SK-N-SH (cell line): ENCODE data around the gene DCTN4.

ENCODE experiments used
- CTCF ChIP-seq: fragments of 200-600 bp; sonication (generic); IDR thresholded peaks from 2 replicates; pipeline ENCODE4 v1.6.1; 2017; ENCODE audit warnings: antibody characterized with exemption, mild to moderate bottlenecking, moderate library complexity
- FOXM1 ChIP-seq: IDR thresholded peaks from 2 replicates; pipeline ENCODE4 v1.4.0; 2012; ENCODE audit warnings: low read depth, mild to moderate bottlenecking
- MXI1 ChIP-seq: IDR thresholded peaks from 2 replicates; pipeline ENCODE4 v1.6.1; 2012; ENCODE audit warnings: mild to moderate bottlenecking, low read depth, low read length, improper control_type of control experiment
- TAF1 ChIP-seq: IDR thresholded peaks from 2 replicates; pipeline ENCODE4 v1.6.1; 2012; ENCODE audit warnings: low read depth, mild to moderate bottlenecking, low read length, moderate library complexity, borderline replicate concordance

- no peak for TF ChIP-seq TAF1
- TF ChIP-seq CTCF, result no peak
- TF ChIP-seq MXI1, result no peak
- no peak for TF ChIP-seq FOXM1
These were observed 93.8 kb downstream of the DCTN4 start for GRCh38 chr5:150665044-150665443.
